Caco-2 (cell line): Measurements from ENCODE around the gene GPBP1L1. TPM values are rescaled to one million over a fixed set of nuclear protein-coding genes. Genes with fewer than 3 reads are reported as not detected.
"Not testable (repeated sequence)": the region's sequence is repeated elsewhere in the genome, so short reads cannot be mapped to it uniquely, and the experiment has no call there.

Source experiments
- BruUV-seq: library from RNA; stranded (reverse); fragments of 400-500 nt; replicated peaks from 2 replicates; lab custom pipeline; 2021; lab: Mats Ljungman, UMichigan
- CTCF ChIA-PET: fragments of 300-600 bp; sonication (Branson Sonifier 250); formaldehyde crosslinking; loops from one replicate; lab custom pipeline; 2022; ENCODE audit warnings: antibody characterized with exemption; lab: Charles Lee
- POLR2A ChIA-PET: fragments of 300-600 bp; sonication (Branson Sonifier 250); formaldehyde crosslinking; loops from one replicate; lab custom pipeline; 2022; ENCODE audit warnings: antibody characterized with exemption; lab: Charles Lee
- DNase-seq, 2 experiments: peaks; one replicate each; pipeline versions ENCODE4 v3.0.0 to v3.0.0-alpha.2; 2020 to 2022
- H3K27me3 ChIP-seq: replicated peaks from 2 replicates; pipeline ENCODE4 v1.6.0; 2011; ENCODE audit warnings: low read length; ENCODE audit not compliant: control insufficient read depth, insufficient read depth
- H3K36me3 ChIP-seq: 2 replicates; pipeline ENCODE4 v1.5.1; 2011; ENCODE audit warnings: low read length; ENCODE audit not compliant: control insufficient read depth, insufficient read depth
- H3K4me1 ChIP-seq: fragments of 250-450 bp; sonication (Bioruptor Pico); 2 replicates; pipeline ENCODE4 v1.5.1; 2020; ENCODE audit warnings: mild to moderate bottlenecking
- H3K4me3 ChIP-seq: 2 replicates; pipeline ENCODE4 v1.5.1; 2011; ENCODE audit warnings: low read depth, mild to moderate bottlenecking, control low read depth, low read length
- H3K9me3 ChIP-seq: fragments of 250-450 bp; sonication (Bioruptor Pico); 2 replicates; pipeline ENCODE4 v1.5.1; 2020; ENCODE audit warnings: mild to moderate bottlenecking, moderate library complexity
- H3K27ac Mint-ChIP-seq: one replicate; pipeline ENCODE4 v1.8.0; 2022; ENCODE audit warnings: mixed read lengths; ENCODE audit not compliant: unreplicated experiment
- H3K27me3 Mint-ChIP-seq: one replicate; pipeline ENCODE4 v1.8.0; 2022; ENCODE audit warnings: mixed read lengths; ENCODE audit not compliant: insufficient read depth, unreplicated experiment
- H3K36me3 Mint-ChIP-seq: one replicate; pipeline ENCODE4 v1.8.0; 2022; ENCODE audit warnings: mild to moderate bottlenecking, mixed read lengths; ENCODE audit not compliant: insufficient read depth, unreplicated experiment
- H3K4me1 Mint-ChIP-seq: one replicate; pipeline ENCODE4 v1.8.0; 2022; ENCODE audit warnings: low read depth, mixed read lengths; ENCODE audit not compliant: unreplicated experiment
- H3K4me3 Mint-ChIP-seq: one replicate; pipeline ENCODE4 v1.8.0; 2022; ENCODE audit warnings: mild to moderate bottlenecking, moderate library complexity, mixed read lengths; ENCODE audit not compliant: unreplicated experiment
- H3K9me3 Mint-ChIP-seq: one replicate; pipeline ENCODE4 v1.8.0; 2022; ENCODE audit warnings: mixed read lengths; ENCODE audit not compliant: unreplicated experiment
- intact Hi-C: fragments of 100-400 bp; cut with micrococcal nuclease; formaldehyde crosslinking; loops from one replicate; pipeline ENCODE4 v1.10.0; 2022; ENCODE audit not compliant: unreplicated experiment
- total RNA-seq: library from RNA; stranded (reverse); gene quantifications from 2 replicates; pipeline ENCODE4 v1.2.3, GENCODE V29; 2022
- TF ChIP-seq, protein P1 (sequence below), 2 experiments: fragments of 200-600 bp in 1 of 2; IDR thresholded peaks; 1 replicate in 1 of 2; 2 replicates in 1 of 2; pipeline versions ENCODE4 v1.5.1 to v1.8.0; 2011 to 2022; ENCODE audit warnings: antibody characterized with exemption in 1 of 2, control low read depth in 1 of 2, inconsistent platforms in 1 of 2, low read depth in 1 of 2, low read length in 1 of 2, mild to moderate bottlenecking in 1 of 2, moderate library complexity in 1 of 2; ENCODE audit not compliant: insufficient read depth in 1 of 2, severe bottlenecking in 1 of 2, unreplicated experiment in 1 of 2

The GPBP1L1 gene
- total RNA-seq, 1 experiment from 2014 or later = 61.8 TPM

DNA sequence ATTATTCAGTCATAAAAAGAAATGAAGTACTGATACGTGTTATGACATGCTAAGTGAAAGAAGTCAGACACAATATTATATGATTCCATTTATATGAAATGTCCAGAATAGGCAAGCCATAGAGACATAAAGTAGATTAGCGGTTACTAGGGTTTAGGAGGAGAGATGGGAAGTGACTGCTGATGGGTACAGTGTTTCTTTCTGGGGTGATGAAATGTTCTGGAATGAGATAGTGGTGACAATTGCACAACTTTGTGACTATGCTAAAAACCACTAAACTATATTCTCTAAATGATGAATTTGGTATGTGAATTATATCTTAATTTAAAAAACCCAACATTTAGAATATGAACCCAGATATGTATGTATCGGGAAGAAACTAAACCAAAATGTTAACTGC lies 36.5 kb upstream of the GPBP1L1 start:
- Histone ChIP-seq H3K9me3 (no peaks in the 10 kb centered on the region), H3K36me3 (no peaks in the 10 kb centered on the region), H3K4me1 (no peaks in the 10 kb centered on the region), H3K4me3 (no peak overlapping the region), H3K27me3 (no peaks in the 10 kb centered on the region)
- BruUV-seq = no TSS peak
- Mint-ChIP-seq H3K4me3 (no peak overlapping the region), H3K36me3 (no peaks in the 10 kb centered on the region), H3K4me1 (no peaks in the 10 kb centered on the region), H3K27me3 (no peaks in the 10 kb centered on the region), H3K27ac (no peak overlapping the region), H3K9me3 (no peaks in the 10 kb centered on the region)
- intact Hi-C loops = no loop called here
- TF ChIP-seq, protein P1, sequence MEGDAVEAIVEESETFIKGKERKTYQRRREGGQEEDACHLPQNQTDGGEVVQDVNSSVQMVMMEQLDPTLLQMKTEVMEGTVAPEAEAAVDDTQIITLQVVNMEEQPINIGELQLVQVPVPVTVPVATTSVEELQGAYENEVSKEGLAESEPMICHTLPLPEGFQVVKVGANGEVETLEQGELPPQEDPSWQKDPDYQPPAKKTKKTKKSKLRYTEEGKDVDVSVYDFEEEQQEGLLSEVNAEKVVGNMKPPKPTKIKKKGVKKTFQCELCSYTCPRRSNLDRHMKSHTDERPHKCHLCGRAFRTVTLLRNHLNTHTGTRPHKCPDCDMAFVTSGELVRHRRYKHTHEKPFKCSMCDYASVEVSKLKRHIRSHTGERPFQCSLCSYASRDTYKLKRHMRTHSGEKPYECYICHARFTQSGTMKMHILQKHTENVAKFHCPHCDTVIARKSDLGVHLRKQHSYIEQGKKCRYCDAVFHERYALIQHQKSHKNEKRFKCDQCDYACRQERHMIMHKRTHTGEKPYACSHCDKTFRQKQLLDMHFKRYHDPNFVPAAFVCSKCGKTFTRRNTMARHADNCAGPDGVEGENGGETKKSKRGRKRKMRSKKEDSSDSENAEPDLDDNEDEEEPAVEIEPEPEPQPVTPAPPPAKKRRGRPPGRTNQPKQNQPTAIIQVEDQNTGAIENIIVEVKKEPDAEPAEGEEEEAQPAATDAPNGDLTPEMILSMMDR (IDR thresholded peaks at IDR 0.05; ENCODE audit: insufficient read depth in 1 of 2, low read depth in 1 of 2, low read length in 1 of 2, severe bottlenecking in 1 of 2, unreplicated experiment in 1 of 2) = no peak
- ChIA-PET CTCF (no interaction called here), POLR2A (no interaction called here)
- DNase-seq = no peak

DNA sequence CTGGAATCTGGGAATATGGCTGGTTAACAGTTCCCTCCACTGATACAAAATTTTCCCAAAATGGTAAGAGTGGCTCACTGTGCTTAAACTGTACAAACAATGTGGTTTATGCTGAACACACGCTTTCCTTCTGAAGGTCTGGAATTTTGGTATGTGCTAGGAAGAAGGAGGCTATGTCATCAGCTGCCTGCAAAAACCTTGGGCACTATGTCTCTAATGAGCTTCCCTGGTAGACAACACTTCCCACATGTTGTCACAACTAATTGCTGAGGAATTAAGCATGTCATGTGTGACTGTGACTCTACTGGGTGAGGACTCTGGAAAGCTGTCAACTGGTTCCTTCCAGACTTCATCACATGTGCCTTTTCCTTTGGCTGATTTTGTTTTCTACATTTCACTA lies 34.9 kb upstream of the GPBP1L1 start:
- DNase-seq = no peak
- no peak overlapping the region for H3K4me3 Mint-ChIP-seq
- H3K36me3 ChIP-seq = no peaks in the 10 kb centered on the region
- H3K4me3 ChIP-seq = no peak overlapping the region
- ChIA-PET CTCF (no interaction called here), POLR2A (no interaction called here)
- no TSS peak for BruUV-seq
- H3K36me3 Mint-ChIP-seq = no peaks in the 10 kb centered on the region
- no peaks in the 10 kb centered on the region for H3K9me3 ChIP-seq
- H3K4me1 ChIP-seq = no peaks in the 10 kb centered on the region
- H3K9me3 Mint-ChIP-seq = no peaks in the 10 kb centered on the region
- TF ChIP-seq, protein P1 (IDR thresholded peaks at IDR 0.05; ENCODE audit: insufficient read depth in 1 of 2, low read depth in 1 of 2, low read length in 1 of 2, severe bottlenecking in 1 of 2, unreplicated experiment in 1 of 2) = no peak
- H3K27me3 ChIP-seq = no peaks in the 10 kb centered on the region
- no peak overlapping the region for H3K27ac Mint-ChIP-seq
- no peaks in the 10 kb centered on the region for H3K27me3 Mint-ChIP-seq
- no peaks in the 10 kb centered on the region for H3K4me1 Mint-ChIP-seq
- intact Hi-C loops = no loop called here

DNA sequence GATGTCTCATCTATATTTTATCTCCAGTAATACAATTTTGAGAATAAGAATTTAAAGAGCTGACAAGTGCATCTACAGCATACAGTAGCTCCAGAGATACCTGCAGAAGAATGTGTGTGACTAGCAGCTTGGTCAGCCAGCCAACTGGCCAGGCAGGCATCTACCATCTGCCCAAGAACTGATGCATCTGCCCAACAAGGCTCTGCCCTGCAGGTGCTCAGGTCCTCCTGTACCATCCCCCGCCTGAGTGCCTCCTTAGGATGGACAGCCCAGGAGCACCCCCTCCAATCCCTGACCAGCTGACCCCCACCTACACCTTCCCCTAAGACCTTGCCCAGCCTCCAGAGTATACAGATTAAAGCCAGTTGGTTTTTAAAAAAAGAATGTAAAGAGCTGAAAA lies 32.0 kb upstream of the GPBP1L1 start:
- TF ChIP-seq, protein P1 (IDR thresholded peaks at IDR 0.05; ENCODE audit: insufficient read depth in 1 of 2, low read depth in 1 of 2, low read length in 1 of 2, severe bottlenecking in 1 of 2, unreplicated experiment in 1 of 2) = no peak
- POLR2A ChIA-PET = no interaction called here
- no peak overlapping the region for H3K4me3 ChIP-seq
- no peaks in the 10 kb centered on the region for H3K36me3 ChIP-seq
- BruUV-seq = no TSS peak
- Mint-ChIP-seq H3K4me3 (no peak overlapping the region), H3K27me3 (no peaks in the 10 kb centered on the region), H3K36me3 (no peaks in the 10 kb centered on the region), H3K4me1 (no peaks in the 10 kb centered on the region), H3K9me3 (no peaks in the 10 kb centered on the region), H3K27ac (no peak overlapping the region)
- H3K9me3 ChIP-seq = no peaks in the 10 kb centered on the region
- CTCF ChIA-PET = no interaction called here
- intact Hi-C loops = no loop called here
- H3K27me3 ChIP-seq = no peaks in the 10 kb centered on the region
- H3K4me1 ChIP-seq = no peaks in the 10 kb centered on the region
- no peak for DNase-seq

DNA sequence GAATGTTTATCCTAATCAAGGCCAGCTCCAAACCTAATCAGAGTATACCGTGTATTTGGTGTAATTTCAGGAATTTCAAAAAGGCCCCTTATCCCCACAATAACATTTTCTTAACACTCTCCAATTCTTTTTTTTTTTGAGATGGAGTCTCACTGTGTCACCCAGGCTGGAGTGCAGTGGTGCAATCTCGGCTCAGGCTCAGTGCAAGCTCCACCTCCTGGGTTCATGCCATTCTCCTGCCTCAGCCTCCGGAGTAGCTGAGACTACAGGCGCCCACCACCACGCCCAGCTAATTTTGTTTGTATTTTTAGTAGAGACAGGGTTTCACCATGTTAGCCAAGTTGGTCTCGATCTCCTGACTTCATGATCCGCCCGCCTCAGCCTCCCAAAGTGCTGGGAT lies 31.1 kb upstream of the GPBP1L1 start:
- intact Hi-C loops, POLR2A ChIA-PET, H3K4me1 Mint-ChIP-seq, BruUV-seq, H3K9me3 Mint-ChIP-seq, H3K4me3 ChIP-seq, H3K27ac Mint-ChIP-seq, H3K27me3 Mint-ChIP-seq, DNase-seq, H3K36me3 ChIP-seq, H3K9me3 ChIP-seq, H3K27me3 ChIP-seq, H3K36me3 Mint-ChIP-seq, H3K4me3 Mint-ChIP-seq, H3K4me1 ChIP-seq, CTCF ChIA-PET: not testable (repeated sequence)
